HEK293 (cell line): Measurements from ENCODE around the gene GCLM.

Experiments
- CTCF ChIP-seq: fragments of 450-650 bp; formaldehyde crosslinking; IDR thresholded peaks from 2 replicates; pipeline ENCODE4 v1.5.1; 2016; ENCODE audit warnings: missing biosample characterization, missing genetic modification characterization
- HOXD13 ChIP-seq: sonication (generic); formaldehyde crosslinking; IDR thresholded peaks from 2 replicates; pipeline ENCODE4 v1.8.0; 2022; ENCODE audit warnings: missing genetic modification reagents, borderline replicate concordance
- KLF10 ChIP-seq: fragments of 450-650 bp; IDR thresholded peaks from 2 replicates; pipeline ENCODE4 v1.5.1; 2018; ENCODE audit warnings: missing biosample characterization, mild to moderate bottlenecking, missing genetic modification characterization
- KLF16 ChIP-seq: fragments of 450-650 bp; formaldehyde crosslinking; IDR thresholded peaks from 2 replicates; pipeline ENCODE4 v1.5.1; 2017; ENCODE audit warnings: missing biosample characterization, missing genetic modification characterization
- KLF17 ChIP-seq: fragments of 450-650 bp; formaldehyde crosslinking; IDR thresholded peaks from 2 replicates; pipeline ENCODE4 v1.5.1; 2016; ENCODE audit warnings: missing biosample characterization, missing genetic modification characterization
- PRDM6 ChIP-seq: fragments of 450-650 bp; formaldehyde crosslinking; IDR thresholded peaks from 2 replicates; pipeline ENCODE4 v1.5.1; 2017; ENCODE audit warnings: missing biosample characterization, missing genetic modification characterization
- SP7 ChIP-seq: fragments of 450-650 bp; formaldehyde crosslinking; IDR thresholded peaks from 2 replicates; pipeline ENCODE4 v1.5.1; 2016; ENCODE audit warnings: missing biosample characterization, missing genetic modification characterization
- TRIM28 ChIP-seq: IDR thresholded peaks from 2 replicates; pipeline ENCODE4 v1.6.1; 2011; ENCODE audit warnings: low read length, control low read depth, borderline replicate concordance
- ZBTB44 ChIP-seq: fragments of 450-650 bp; IDR thresholded peaks from 2 replicates; pipeline ENCODE4 v1.5.1; 2018; ENCODE audit warnings: missing biosample characterization, mild to moderate bottlenecking, missing genetic modification characterization
- ZIC2 ChIP-seq: fragments of 450-650 bp; formaldehyde crosslinking; IDR thresholded peaks from 2 replicates; pipeline ENCODE4 v1.5.1; 2016; ENCODE audit warnings: missing biosample characterization, missing genetic modification characterization
- ZNF140 ChIP-seq: fragments of 450-650 bp; formaldehyde crosslinking; IDR thresholded peaks from 2 replicates; pipeline ENCODE4 v1.5.1; 2016; ENCODE audit warnings: missing biosample characterization, missing genetic modification characterization
- ZNF214 ChIP-seq: fragments of 450-650 bp; formaldehyde crosslinking; IDR thresholded peaks from 2 replicates; pipeline ENCODE4 v1.5.1; 2017; ENCODE audit warnings: missing biosample characterization, mild to moderate bottlenecking, missing genetic modification characterization, borderline replicate concordance
- ZNF239 ChIP-seq: fragments of 450-650 bp; formaldehyde crosslinking; IDR thresholded peaks from 2 replicates; pipeline ENCODE4 v1.5.1; 2016; ENCODE audit warnings: missing biosample characterization, missing genetic modification characterization
- ZNF24 ChIP-seq: fragments of 450-650 bp; formaldehyde crosslinking; IDR thresholded peaks from 2 replicates; pipeline ENCODE4 v1.5.1; 2016; ENCODE audit warnings: missing biosample characterization, missing genetic modification characterization
- ZNF266 ChIP-seq: fragments of 450-650 bp; formaldehyde crosslinking; IDR thresholded peaks from 2 replicates; pipeline ENCODE4 v1.5.1; 2016; ENCODE audit warnings: missing biosample characterization, missing genetic modification characterization, low read depth
- ZNF302 ChIP-seq: fragments of 450-650 bp; formaldehyde crosslinking; IDR thresholded peaks from 2 replicates; pipeline ENCODE4 v1.5.1; 2016; ENCODE audit warnings: missing biosample characterization, missing genetic modification characterization, low read depth
- ZNF324 ChIP-seq: fragments of 450-650 bp; formaldehyde crosslinking; IDR thresholded peaks from 2 replicates; pipeline ENCODE4 v1.5.1; 2016; ENCODE audit warnings: missing biosample characterization, missing genetic modification characterization
- ZNF335 ChIP-seq: fragments of 450-650 bp; formaldehyde crosslinking; conservative IDR thresholded peaks from 2 replicates; pipeline ENCODE4 v1.5.1; 2016; ENCODE audit warnings: missing biosample characterization, missing genetic modification characterization
- ZNF416 ChIP-seq: fragments of 450-650 bp; formaldehyde crosslinking; IDR thresholded peaks from 2 replicates; pipeline ENCODE4 v1.5.1; 2016; ENCODE audit warnings: missing biosample characterization, missing genetic modification characterization
- ZNF426 ChIP-seq: fragments of 450-650 bp; formaldehyde crosslinking; IDR thresholded peaks from 2 replicates; pipeline ENCODE4 v1.5.1; 2017; ENCODE audit warnings: missing biosample characterization, missing genetic modification characterization, mild to moderate bottlenecking, inconsistent platforms, moderate library complexity
- ZNF48 ChIP-seq: fragments of 450-650 bp; formaldehyde crosslinking; IDR thresholded peaks from 2 replicates; pipeline ENCODE4 v1.5.1; 2016; ENCODE audit warnings: missing biosample characterization, missing genetic modification characterization
- ZNF488 ChIP-seq: fragments of 450-650 bp; formaldehyde crosslinking; IDR thresholded peaks from 2 replicates; pipeline ENCODE4 v1.5.1; 2016; ENCODE audit warnings: missing biosample characterization, missing genetic modification characterization
- ZNF521 ChIP-seq: fragments of 450-650 bp; formaldehyde crosslinking; IDR thresholded peaks from 2 replicates; pipeline ENCODE4 v1.5.1; 2017; ENCODE audit warnings: missing biosample characterization, mild to moderate bottlenecking, missing genetic modification characterization
- ZNF660 ChIP-seq: fragments of 450-650 bp; IDR thresholded peaks from 2 replicates; pipeline ENCODE4 v1.5.1; 2018; ENCODE audit warnings: missing biosample characterization, mild to moderate bottlenecking, missing genetic modification characterization
- ZXDB ChIP-seq: fragments of 450-650 bp; formaldehyde crosslinking; IDR thresholded peaks from 2 replicates; pipeline ENCODE4 v1.5.1; 2016; ENCODE audit warnings: missing biosample characterization, missing genetic modification characterization
- TF ChIP-seq, protein P1 (sequence below): fragments of 450-650 bp; formaldehyde crosslinking; IDR thresholded peaks from 2 replicates; pipeline ENCODE4 v1.5.1; 2016; ENCODE audit warnings: missing biosample characterization, missing genetic modification characterization
- TF ChIP-seq, protein P2 (sequence below): fragments of 450-650 bp; formaldehyde crosslinking; IDR thresholded peaks from 2 replicates; pipeline ENCODE4 v1.5.1; 2017; ENCODE audit warnings: missing biosample characterization, missing genetic modification characterization
- TF ChIP-seq, protein P3 (sequence below): fragments of 450-650 bp; formaldehyde crosslinking; IDR thresholded peaks from 2 replicates; pipeline ENCODE4 v1.5.1; 2016; ENCODE audit warnings: missing biosample characterization, missing genetic modification characterization

GCLM gene

GRCh38 chr1:93907718-93908117 is 1.5 kb downstream of the GCLM start (continued):
- TF ChIP-seq ZBTB44 (0 out of 2 replicates have a peak, but pooled peaks have one; percentile 18), ZNF239 (tag by site-specific recombination) (no peak), CTCF (tag by site-specific recombination) (no peak), ZNF302 (tag by site-specific recombination) (no peak), PRDM6 (tag by site-specific recombination) (peak; percentile 92), ZNF416 (no peak), ZNF660 (tag by site-specific recombination) (peak; percentile 37; the same call in 1 of the 2 replicates), ZIC2 (0 out of 2 replicates have a peak, but pooled peaks have one; percentile 25), ZNF488 (tag by site-specific recombination) (no peak), ZNF426 (no peak), ZNF140 (tag by site-specific recombination) (no peak), ZNF214 (tag by site-specific recombination) (no peak), ZNF521 (tag by site-specific recombination) (no peak), ZNF266 (tag by site-specific recombination) (no peak), ZNF335 (no peak), ZNF324 (tag by site-specific recombination) (no peak), KLF17 (no peak), KLF10 (tag by site-specific recombination) (no peak; the same call in 1 of the 2 replicates), TRIM28 (no peak), ZXDB (tag by site-specific recombination) (no peak), ZNF48 (tag by site-specific recombination) (no peak), HOXD13 (CRISPR knock-in tag) (no peak), SP7 (tag by site-specific recombination) (no peak), KLF16 (tag by site-specific recombination) (no peak), ZNF24 (tag by site-specific recombination) (no peak)
- TF ChIP-seq, protein P1, sequence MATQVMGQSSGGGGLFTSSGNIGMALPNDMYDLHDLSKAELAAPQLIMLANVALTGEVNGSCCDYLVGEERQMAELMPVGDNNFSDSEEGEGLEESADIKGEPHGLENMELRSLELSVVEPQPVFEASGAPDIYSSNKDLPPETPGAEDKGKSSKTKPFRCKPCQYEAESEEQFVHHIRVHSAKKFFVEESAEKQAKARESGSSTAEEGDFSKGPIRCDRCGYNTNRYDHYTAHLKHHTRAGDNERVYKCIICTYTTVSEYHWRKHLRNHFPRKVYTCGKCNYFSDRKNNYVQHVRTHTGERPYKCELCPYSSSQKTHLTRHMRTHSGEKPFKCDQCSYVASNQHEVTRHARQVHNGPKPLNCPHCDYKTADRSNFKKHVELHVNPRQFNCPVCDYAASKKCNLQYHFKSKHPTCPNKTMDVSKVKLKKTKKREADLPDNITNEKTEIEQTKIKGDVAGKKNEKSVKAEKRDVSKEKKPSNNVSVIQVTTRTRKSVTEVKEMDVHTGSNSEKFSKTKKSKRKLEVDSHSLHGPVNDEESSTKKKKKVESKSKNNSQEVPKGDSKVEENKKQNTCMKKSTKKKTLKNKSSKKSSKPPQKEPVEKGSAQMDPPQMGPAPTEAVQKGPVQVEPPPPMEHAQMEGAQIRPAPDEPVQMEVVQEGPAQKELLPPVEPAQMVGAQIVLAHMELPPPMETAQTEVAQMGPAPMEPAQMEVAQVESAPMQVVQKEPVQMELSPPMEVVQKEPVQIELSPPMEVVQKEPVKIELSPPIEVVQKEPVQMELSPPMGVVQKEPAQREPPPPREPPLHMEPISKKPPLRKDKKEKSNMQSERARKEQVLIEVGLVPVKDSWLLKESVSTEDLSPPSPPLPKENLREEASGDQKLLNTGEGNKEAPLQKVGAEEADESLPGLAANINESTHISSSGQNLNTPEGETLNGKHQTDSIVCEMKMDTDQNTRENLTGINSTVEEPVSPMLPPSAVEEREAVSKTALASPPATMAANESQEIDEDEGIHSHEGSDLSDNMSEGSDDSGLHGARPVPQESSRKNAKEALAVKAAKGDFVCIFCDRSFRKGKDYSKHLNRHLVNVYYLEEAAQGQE: peak; percentile 56; the same call in 1 of the 2 replicates
- TF ChIP-seq, protein P2, sequence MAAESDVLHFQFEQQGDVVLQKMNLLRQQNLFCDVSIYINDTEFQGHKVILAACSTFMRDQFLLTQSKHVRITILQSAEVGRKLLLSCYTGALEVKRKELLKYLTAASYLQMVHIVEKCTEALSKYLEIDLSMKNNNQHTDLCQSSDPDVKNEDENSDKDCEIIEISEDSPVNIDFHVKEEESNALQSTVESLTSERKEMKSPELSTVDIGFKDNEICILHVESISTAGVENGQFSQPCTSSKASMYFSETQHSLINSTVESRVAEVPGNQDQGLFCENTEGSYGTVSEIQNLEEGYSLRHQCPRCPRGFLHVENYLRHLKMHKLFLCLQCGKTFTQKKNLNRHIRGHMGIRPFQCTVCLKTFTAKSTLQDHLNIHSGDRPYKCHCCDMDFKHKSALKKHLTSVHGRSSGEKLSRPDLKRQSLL (tag by site-specific recombination): no peak
- TF ChIP-seq, protein P3, sequence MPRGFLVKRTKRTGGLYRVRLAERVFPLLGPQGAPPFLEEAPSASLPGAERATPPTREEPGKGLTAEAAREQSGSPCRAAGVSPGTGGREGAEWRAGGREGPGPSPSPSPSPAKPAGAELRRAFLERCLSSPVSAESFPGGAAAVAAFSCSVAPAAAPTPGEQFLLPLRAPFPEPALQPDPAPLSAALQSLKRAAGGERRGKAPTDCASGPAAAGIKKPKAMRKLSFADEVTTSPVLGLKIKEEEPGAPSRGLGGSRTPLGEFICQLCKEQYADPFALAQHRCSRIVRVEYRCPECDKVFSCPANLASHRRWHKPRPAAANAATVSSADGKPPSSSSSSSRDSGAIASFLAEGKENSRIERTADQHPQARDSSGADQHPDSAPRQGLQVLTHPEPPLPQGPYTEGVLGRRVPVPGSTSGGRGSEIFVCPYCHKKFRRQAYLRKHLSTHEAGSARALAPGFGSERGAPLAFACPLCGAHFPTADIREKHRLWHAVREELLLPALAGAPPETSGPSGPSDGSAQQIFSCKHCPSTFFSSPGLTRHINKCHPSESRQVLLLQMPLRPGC (tag by site-specific recombination): no peak
